WTC11 (cell line): ENCODE results near the gene TM9SF3. TPM values are rescaled to one million over a fixed set of nuclear protein-coding genes. Genes with fewer than 3 reads are reported as not detected.

Experiments
- ATAC-seq: fragments of 200-7000 bp; cut with Tn5 transposase; 2 replicates; pipeline ENCODE4 v1.10.0; 2021; ENCODE audit warnings: mild to moderate bottlenecking, moderate library complexity
- CTCF ChIA-PET: fragments of 300-600 bp; sonication (Branson Sonifier 250); formaldehyde crosslinking; loops from one replicate; lab custom pipeline; 2021; ENCODE audit warnings: antibody characterized with exemption; lab: Charles Lee
- POLR2A ChIA-PET: fragments of 350-600 bp; sonication (Branson Sonifier 250); formaldehyde crosslinking; loops from one replicate; lab custom pipeline; 2021; ENCODE audit warnings: antibody characterized with exemption; lab: Charles Lee
- DNase-seq: peaks from one replicate; pipeline ENCODE4 v3.0.0; 2021; ENCODE audit warnings: low spot score
- H3K27ac Mint-ChIP-seq: 2 replicates; pipeline ENCODE4 v1.8.0; 2021; ENCODE audit warnings: mixed read lengths
- H3K27me3 Mint-ChIP-seq: 2 replicates; pipeline ENCODE4 v1.8.0; 2021; ENCODE audit warnings: low read depth, mild to moderate bottlenecking, moderate library complexity, mixed read lengths
- H3K36me3 Mint-ChIP-seq: 2 replicates; pipeline ENCODE4 v1.8.0; 2021; ENCODE audit warnings: mixed read lengths
- H3K4me1 Mint-ChIP-seq: 2 replicates; pipeline ENCODE4 v1.8.0; 2022; ENCODE audit warnings: mixed read lengths
- H3K4me3 Mint-ChIP-seq: 2 replicates; pipeline ENCODE4 v1.8.0; 2021; ENCODE audit warnings: mild to moderate bottlenecking, moderate library complexity, mixed read lengths
- H3K9me3 Mint-ChIP-seq: 2 replicates; pipeline ENCODE4 v1.8.0; 2021; ENCODE audit warnings: mixed read lengths
- CBFB ChIP-seq: sonication (generic); formaldehyde crosslinking; IDR thresholded peaks from 2 replicates; pipeline ENCODE4 v1.8.1; 2022; ENCODE audit warnings: mild to moderate bottlenecking, low read depth, missing genetic modification reagents
- CDX4 ChIP-seq: fragments of 250-450 bp; sonication (Bioruptor Pico); IDR thresholded peaks from 2 replicates; pipeline ENCODE4 v1.9.0; 2021; ENCODE audit warnings: moderate library complexity, mild to moderate bottlenecking, inconsistent platforms, borderline replicate concordance
- FOXJ3 ChIP-seq: sonication (generic); formaldehyde crosslinking; IDR thresholded peaks from 2 replicates; pipeline ENCODE4 v1.9.0; 2021; ENCODE audit warnings: missing genetic modification reagents, mild to moderate bottlenecking, borderline replicate concordance
- HMGA2 ChIP-seq: fragments of 250-450 bp; sonication (Bioruptor Pico); IDR thresholded peaks from 2 replicates; pipeline ENCODE4 v1.4.0; 2021; ENCODE audit warnings: mild to moderate bottlenecking, moderate library complexity
- IRF1 ChIP-seq: sonication (generic); formaldehyde crosslinking; IDR thresholded peaks from 2 replicates; pipeline ENCODE4 v1.8.0; 2023; ENCODE audit warnings: missing genetic modification reagents
- MLX ChIP-seq: sonication (generic); formaldehyde crosslinking; IDR thresholded peaks from 2 replicates; pipeline ENCODE4 v1.8.1; 2023; ENCODE audit warnings: mild to moderate bottlenecking, missing genetic modification reagents, moderate library complexity
- MYBL2 ChIP-seq: sonication (generic); formaldehyde crosslinking; IDR thresholded peaks from 2 replicates; pipeline ENCODE4 v1.8.1; 2023; ENCODE audit warnings: mild to moderate bottlenecking, moderate library complexity, missing genetic modification reagents
- NR2C2 ChIP-seq: sonication (generic); formaldehyde crosslinking; IDR thresholded peaks from 2 replicates; pipeline ENCODE4 v1.8.0; 2022; ENCODE audit warnings: mild to moderate bottlenecking, missing genetic modification reagents
- RORB ChIP-seq: fragments of 250-450 bp; sonication (Bioruptor Pico); IDR thresholded peaks from 2 replicates; pipeline ENCODE4 v1.9.0; 2021; ENCODE audit warnings: mild to moderate bottlenecking
- SOX15 ChIP-seq: fragments of 250-450 bp; sonication (Bioruptor Pico); IDR thresholded peaks from 2 replicates; pipeline ENCODE4 v1.9.0; 2021; ENCODE audit warnings: mild to moderate bottlenecking
- STAT6 ChIP-seq: sonication (generic); formaldehyde crosslinking; conservative IDR thresholded peaks from 2 replicates; pipeline ENCODE4 v1.8.1; 2023; ENCODE audit warnings: mild to moderate bottlenecking, low read depth, missing genetic modification reagents, moderate library complexity
- USF2 ChIP-seq: sonication (generic); formaldehyde crosslinking; IDR thresholded peaks from 2 replicates; pipeline ENCODE4 v1.8.1; 2023; ENCODE audit warnings: mild to moderate bottlenecking, missing genetic modification reagents, moderate library complexity
- ZBTB21 ChIP-seq: sonication (generic); formaldehyde crosslinking; IDR thresholded peaks from 2 replicates; pipeline ENCODE4 v1.8.1; 2023; ENCODE audit warnings: mild to moderate bottlenecking, missing genetic modification reagents, borderline replicate concordance
- ZNF121 ChIP-seq: sonication (generic); formaldehyde crosslinking; IDR thresholded peaks from 2 replicates; pipeline ENCODE4 v1.8.0; 2023; ENCODE audit warnings: missing genetic modification reagents
- ZNF138 ChIP-seq: sonication (generic); formaldehyde crosslinking; conservative IDR thresholded peaks from 2 replicates; pipeline ENCODE4 v1.8.1; 2022; ENCODE audit warnings: mild to moderate bottlenecking, moderate library complexity, missing genetic modification reagents
- ZNF425 ChIP-seq: fragments of 250-450 bp; sonication (Bioruptor Pico); conservative IDR thresholded peaks from 2 replicates; pipeline ENCODE4 v1.9.0; 2021; ENCODE audit warnings: mild to moderate bottlenecking
- total RNA-seq: library from RNA; stranded (reverse); gene quantifications from 3 replicates; pipeline ENCODE4 v1.2.3, GENCODE V29; 2021
- TF ChIP-seq, protein P1 (sequence below): sonication (generic); formaldehyde crosslinking; conservative IDR thresholded peaks from 2 replicates; pipeline ENCODE4 v1.8.1; 2022; ENCODE audit warnings: mild to moderate bottlenecking, missing genetic modification reagents
- TF ChIP-seq, protein P2 (sequence below): fragments of 250-450 bp; sonication (Bioruptor Pico); IDR thresholded peaks from 2 replicates; pipeline ENCODE4 v1.9.0; 2021; ENCODE audit warnings: mild to moderate bottlenecking

TM9SF3 gene
- total RNA-seq, 1 experiment from 2014 or later = 116 TPM

DNA sequence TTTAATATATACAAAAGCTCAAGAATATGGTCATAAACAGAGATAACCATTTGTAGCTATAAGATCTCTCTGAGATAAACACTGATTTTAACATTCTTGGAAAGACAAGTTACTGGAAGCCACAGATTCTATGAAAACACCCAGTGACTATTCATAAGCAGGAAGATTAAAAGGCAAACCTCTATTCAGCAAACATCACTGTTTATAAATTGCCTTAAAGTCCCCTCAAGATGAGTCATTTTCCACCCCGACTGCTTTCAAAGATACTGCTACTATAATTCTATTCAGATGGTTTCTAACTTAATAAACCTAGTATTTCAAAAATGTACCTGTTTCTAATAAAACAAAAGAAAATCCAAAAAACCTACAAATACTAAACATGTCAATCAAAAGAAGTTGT lies 21.0 kb downstream of the TM9SF3 start (continued):
- TF ChIP-seq IRF1 (CRISPR knock-in tag) = no peak

DNA sequence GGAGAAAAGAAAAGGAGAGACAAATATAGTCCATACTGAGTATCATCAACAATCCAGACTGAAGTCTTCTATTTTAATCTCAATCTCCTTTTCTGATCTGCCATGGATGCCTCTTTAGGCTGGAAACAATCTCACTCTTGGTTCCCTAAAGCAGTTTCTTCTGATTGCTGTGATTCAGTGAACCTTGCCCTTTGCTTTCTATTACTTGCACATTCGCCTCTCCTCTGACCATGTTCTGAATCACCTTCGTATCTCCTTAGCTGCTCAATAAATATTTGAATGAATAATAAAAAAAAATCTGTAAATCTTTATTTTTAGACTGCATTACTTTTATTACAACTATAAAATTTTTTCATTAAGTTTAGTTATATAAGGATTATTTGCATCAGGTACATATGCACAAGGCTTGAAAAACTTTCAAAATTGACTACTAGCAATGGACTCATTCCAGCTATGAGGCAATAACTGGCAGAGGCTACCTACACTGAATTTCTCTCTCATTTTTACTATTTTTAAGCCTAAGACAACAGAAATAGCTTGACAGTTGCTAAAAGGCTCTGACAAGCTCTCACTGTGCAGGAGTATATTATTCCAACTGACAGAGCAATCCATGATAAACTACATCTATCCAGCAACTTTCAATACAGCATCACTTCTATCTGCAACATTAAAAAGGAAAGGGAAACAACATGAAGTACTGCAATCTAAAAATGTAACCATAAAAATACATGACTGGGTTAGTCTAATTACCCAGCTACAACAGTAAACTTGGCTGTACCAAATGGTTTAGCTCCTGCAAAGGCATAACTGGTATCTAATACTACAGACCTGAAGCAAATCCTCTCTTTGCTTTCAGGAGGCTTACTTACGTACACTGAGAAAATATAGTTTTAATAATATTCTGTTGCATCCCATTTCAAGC lies 25.6 kb downstream of the TM9SF3 start:
- Mint-ChIP-seq H3K27me3 (no peaks in the 10 kb centered on the region), H3K27ac (no peak overlapping the region), H3K9me3 (no peaks in the 10 kb centered on the region), H3K4me3 (no peak overlapping the region), H3K36me3 (peaks cover 38% of the 10 kb centered on the region), H3K4me1 (no peaks in the 10 kb centered on the region)
- DNase-seq = no peak
- TF ChIP-seq, protein P1, sequence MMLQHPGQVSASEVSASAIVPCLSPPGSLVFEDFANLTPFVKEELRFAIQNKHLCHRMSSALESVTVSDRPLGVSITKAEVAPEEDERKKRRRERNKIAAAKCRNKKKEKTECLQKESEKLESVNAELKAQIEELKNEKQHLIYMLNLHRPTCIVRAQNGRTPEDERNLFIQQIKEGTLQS (CRISPR knock-in tag) = no peak
- TF ChIP-seq STAT6 (CRISPR knock-in tag) (no peak), SOX15 (CRISPR knock-in tag) (no peak), NR2C2 (CRISPR knock-in tag) (no peak), USF2 (CRISPR knock-in tag) (no peak), ZNF121 (CRISPR knock-in tag) (no peak), ZNF138 (CRISPR knock-in tag) (no peak), MLX (CRISPR knock-in tag) (no peak), MYBL2 (CRISPR knock-in tag) (no peak)
- TF ChIP-seq, protein P2, sequence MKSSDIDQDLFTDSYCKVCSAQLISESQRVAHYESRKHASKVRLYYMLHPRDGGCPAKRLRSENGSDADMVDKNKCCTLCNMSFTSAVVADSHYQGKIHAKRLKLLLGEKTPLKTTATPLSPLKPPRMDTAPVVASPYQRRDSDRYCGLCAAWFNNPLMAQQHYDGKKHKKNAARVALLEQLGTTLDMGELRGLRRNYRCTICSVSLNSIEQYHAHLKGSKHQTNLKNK (CRISPR knock-in tag) = no peak
- ATAC-seq = no peak
- POLR2A ChIA-PET = no interaction called here
- CTCF ChIA-PET = interaction anchor here (0.6 kb wide), 1 partner anchor 178 kb away, joined by 3 read pairs; no protein-coding TSS in a partner anchor

DNA sequence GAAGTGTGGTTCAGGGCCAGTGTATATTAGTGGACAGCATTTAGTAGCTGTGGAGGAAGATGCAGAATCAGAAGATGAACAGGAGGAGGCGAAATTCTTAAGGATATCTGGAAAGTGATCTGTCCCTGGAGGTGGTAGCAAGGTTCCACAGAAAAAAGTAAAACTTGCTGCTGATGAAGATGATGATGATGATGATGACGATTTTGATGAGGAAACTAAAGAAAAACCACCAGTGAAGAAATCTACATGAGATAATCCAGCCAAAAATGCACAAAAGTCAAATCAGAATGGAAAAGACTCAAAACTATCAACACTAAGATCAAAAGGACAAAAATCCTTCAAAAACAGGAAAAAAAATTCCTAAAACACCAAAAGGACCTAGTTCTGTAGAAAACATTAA lies 26.3 kb downstream of the TM9SF3 start:
- Mint-ChIP-seq H3K4me1 (no peaks in the 10 kb centered on the region), H3K36me3 (peaks cover 38% of the 10 kb centered on the region), H3K4me3 (no peak overlapping the region), H3K9me3 (no peaks in the 10 kb centered on the region), H3K27me3 (no peaks in the 10 kb centered on the region), H3K27ac (no peak overlapping the region)
- ATAC-seq (no peak), DNase-seq (no peak)
- ChIA-PET CTCF (no interaction called here), POLR2A (no interaction called here)
- no peak for TF ChIP-seq CDX4 (CRISPR knock-in tag)
- TF ChIP-seq RORB (CRISPR knock-in tag) = no peak
- TF ChIP-seq CBFB (CRISPR knock-in tag) = no peak
- no peak for TF ChIP-seq MYBL2 (CRISPR knock-in tag)
- no peak for TF ChIP-seq SOX15 (CRISPR knock-in tag)
- no peak for TF ChIP-seq HMGA2 (CRISPR knock-in tag)
- TF ChIP-seq ZBTB21 (CRISPR knock-in tag) = no peak
- TF ChIP-seq ZNF425 (CRISPR knock-in tag) = no peak
- TF ChIP-seq FOXJ3 = no peak
